ENCODE results near the gene SCN3A. TPM values are rescaled to one million over a fixed set of nuclear protein-coding genes. Genes with fewer than 3 reads are reported as not detected.

The SCN3A gene
- total RNA-seq, 1 donor from 2014 or later: 0.30 TPM

DNA sequence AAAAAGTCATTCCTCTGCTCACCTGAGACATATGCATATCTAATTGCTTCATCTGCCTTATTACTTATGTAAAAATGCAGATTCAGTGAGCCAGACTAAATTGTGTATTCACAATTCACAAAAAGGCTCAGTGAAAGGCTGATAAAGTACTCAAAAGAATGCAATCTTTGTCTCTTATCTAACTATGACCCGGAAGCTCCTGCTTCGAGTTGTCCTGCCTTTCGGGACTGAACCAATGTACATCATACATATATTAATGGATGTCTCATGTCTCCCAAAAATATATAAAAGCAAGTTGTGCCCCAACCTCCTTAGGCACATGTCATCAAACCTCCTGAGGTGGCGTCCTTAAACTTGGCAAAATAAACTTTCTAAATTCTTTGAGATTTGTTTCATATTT, 120.5 kb downstream of the SCN3A start:
- H3K27me3 Mint-ChIP-seq (ENCODE audit: low read depth): no peaks in the 10 kb centered on the region
- DNase-seq (ENCODE audit: low spot score): no peak
- peaks cover 5% of the 10 kb centered on the region for H3K36me3 Mint-ChIP-seq (ENCODE audit: low read depth)
- H3K27ac Mint-ChIP-seq (ENCODE audit: unreplicated experiment): no peak overlapping the region
- H3K9me3 Mint-ChIP-seq (ENCODE audit: low read depth): peaks cover 10% of the 10 kb centered on the region
- TF ChIP-seq, protein P1, sequence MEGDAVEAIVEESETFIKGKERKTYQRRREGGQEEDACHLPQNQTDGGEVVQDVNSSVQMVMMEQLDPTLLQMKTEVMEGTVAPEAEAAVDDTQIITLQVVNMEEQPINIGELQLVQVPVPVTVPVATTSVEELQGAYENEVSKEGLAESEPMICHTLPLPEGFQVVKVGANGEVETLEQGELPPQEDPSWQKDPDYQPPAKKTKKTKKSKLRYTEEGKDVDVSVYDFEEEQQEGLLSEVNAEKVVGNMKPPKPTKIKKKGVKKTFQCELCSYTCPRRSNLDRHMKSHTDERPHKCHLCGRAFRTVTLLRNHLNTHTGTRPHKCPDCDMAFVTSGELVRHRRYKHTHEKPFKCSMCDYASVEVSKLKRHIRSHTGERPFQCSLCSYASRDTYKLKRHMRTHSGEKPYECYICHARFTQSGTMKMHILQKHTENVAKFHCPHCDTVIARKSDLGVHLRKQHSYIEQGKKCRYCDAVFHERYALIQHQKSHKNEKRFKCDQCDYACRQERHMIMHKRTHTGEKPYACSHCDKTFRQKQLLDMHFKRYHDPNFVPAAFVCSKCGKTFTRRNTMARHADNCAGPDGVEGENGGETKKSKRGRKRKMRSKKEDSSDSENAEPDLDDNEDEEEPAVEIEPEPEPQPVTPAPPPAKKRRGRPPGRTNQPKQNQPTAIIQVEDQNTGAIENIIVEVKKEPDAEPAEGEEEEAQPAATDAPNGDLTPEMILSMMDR (IDR thresholded peaks at IDR 0.05): no peak
- no peak overlapping the region for H3K4me3 Mint-ChIP-seq (ENCODE audit: unreplicated experiment)
- H3K4me1 Mint-ChIP-seq (ENCODE audit: low read depth): no peaks in the 10 kb centered on the region

DNA sequence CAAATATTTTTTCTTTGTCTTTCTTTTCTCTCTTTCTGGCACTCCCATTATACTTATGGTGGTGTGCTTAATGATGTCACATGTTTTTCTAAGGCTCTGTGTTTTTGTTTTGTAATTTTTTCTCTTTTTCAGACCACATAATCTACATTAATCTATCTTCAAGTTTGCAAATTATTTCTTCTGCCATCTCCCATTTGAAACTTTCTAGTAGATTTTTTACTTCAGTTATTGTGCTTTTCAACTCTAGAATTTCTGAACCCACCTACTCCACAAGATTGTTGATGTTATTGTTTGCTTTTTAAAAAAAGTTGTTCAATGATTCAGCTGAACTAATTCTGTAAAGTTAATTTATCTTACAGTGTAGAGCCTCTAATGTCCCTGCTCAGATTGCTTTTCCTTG, 121.4 kb downstream of the SCN3A start:
- TF ChIP-seq, protein P1 (IDR thresholded peaks at IDR 0.05): no peak
- DNase-seq (ENCODE audit: low spot score): no peak
- Mint-ChIP-seq H3K4me3 (ENCODE audit: unreplicated experiment) (no peak overlapping the region), H3K27ac (ENCODE audit: unreplicated experiment) (no peak overlapping the region), H3K36me3 (ENCODE audit: low read depth) (peaks cover 5% of the 10 kb centered on the region), H3K27me3 (ENCODE audit: low read depth) (no peaks in the 10 kb centered on the region), H3K4me1 (ENCODE audit: low read depth) (no peaks in the 10 kb centered on the region), H3K9me3 (ENCODE audit: low read depth) (peaks cover 10% of the 10 kb centered on the region)

DNA sequence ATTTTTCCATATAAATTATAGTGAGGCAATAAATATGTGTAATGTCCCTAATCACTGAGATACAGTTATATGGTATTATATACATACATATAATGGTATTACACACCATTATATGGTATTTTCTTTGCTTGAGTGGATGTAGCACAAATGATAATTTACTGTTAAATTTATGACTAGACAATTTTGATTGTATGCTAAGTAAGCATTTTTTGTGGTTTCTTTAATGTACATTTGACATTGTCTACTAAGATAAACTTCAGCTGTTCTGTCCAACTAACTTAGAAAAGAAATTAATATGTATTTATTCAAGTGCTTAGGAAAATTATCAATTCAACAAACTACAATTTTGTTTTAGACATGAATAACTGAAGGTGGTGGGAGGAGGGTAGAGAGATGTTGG, 122.6 kb downstream of the SCN3A start:
- TF ChIP-seq, protein P1 (IDR thresholded peaks at IDR 0.05): no peak
- H3K4me1 Mint-ChIP-seq (ENCODE audit: low read depth): no peaks in the 10 kb centered on the region
- H3K4me3 Mint-ChIP-seq (ENCODE audit: unreplicated experiment): no peak overlapping the region
- peaks cover 5% of the 10 kb centered on the region for H3K36me3 Mint-ChIP-seq (ENCODE audit: low read depth)
- H3K27me3 Mint-ChIP-seq (ENCODE audit: low read depth): no peaks in the 10 kb centered on the region
- peaks cover 10% of the 10 kb centered on the region for H3K9me3 Mint-ChIP-seq (ENCODE audit: low read depth)
- no peak overlapping the region for H3K27ac Mint-ChIP-seq (ENCODE audit: unreplicated experiment)
- no peak for DNase-seq (ENCODE audit: low spot score)

DNA sequence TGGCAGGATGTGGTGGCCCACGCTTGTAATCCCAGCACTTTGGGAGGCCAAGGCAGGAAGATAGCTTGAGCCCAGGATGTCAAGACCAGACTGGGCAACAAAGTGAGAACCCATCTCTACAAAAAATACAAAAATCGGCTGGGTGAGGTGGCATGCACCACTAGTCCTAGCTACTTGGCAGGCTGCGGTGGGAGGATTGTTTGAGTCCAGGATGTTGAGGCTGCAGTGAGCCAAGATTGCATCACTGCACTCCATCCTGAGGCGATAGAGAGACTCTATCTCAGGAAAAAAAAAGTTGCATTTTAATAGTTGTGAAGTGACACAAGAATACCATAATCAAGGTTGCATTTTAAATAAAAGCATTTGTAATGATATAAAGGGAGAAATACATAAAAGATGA, 124.4 kb downstream of the SCN3A start:
- peaks cover 5% of the 10 kb centered on the region for H3K36me3 Mint-ChIP-seq (ENCODE audit: low read depth)
- H3K27ac Mint-ChIP-seq (ENCODE audit: unreplicated experiment): no peak overlapping the region
- TF ChIP-seq, protein P1 (IDR thresholded peaks at IDR 0.05): no peak
- no peaks in the 10 kb centered on the region for H3K4me1 Mint-ChIP-seq (ENCODE audit: low read depth)
- no peak overlapping the region for H3K4me3 Mint-ChIP-seq (ENCODE audit: unreplicated experiment)
- no peaks in the 10 kb centered on the region for H3K27me3 Mint-ChIP-seq (ENCODE audit: low read depth)
- peaks cover 10% of the 10 kb centered on the region for H3K9me3 Mint-ChIP-seq (ENCODE audit: low read depth)
- no peak for DNase-seq (ENCODE audit: low spot score)

DNA sequence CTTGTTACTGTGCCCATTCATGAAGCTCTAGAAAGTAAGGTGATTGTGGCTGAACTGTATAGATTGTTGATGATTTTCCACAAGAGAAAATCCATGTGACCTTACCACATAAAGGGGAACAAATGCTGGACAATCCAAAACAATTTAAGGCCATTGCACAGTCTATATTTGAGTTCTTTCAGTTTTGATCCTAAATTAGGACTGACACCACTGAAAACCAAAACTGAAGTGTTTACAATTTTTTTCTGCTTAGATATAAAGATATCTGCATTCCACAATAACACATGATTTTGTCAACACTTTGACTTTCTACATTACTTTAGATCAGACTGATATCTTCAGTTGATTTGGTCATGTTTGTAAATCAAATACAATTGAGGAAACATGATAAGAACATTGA, 124.9 kb downstream of the SCN3A start:
- H3K36me3 Mint-ChIP-seq (ENCODE audit: low read depth): peaks cover 5% of the 10 kb centered on the region
- H3K27ac Mint-ChIP-seq (ENCODE audit: unreplicated experiment): no peak overlapping the region
- DNase-seq (ENCODE audit: low spot score): no peak
- H3K4me1 Mint-ChIP-seq (ENCODE audit: low read depth): no peaks in the 10 kb centered on the region
- no peak overlapping the region for H3K4me3 Mint-ChIP-seq (ENCODE audit: unreplicated experiment)
- H3K27me3 Mint-ChIP-seq (ENCODE audit: low read depth): no peaks in the 10 kb centered on the region
- H3K9me3 Mint-ChIP-seq (ENCODE audit: low read depth): peaks cover 10% of the 10 kb centered on the region
- TF ChIP-seq, protein P1 (IDR thresholded peaks at IDR 0.05): no peak

Measured in chondrocyte (in vitro differentiated cells).